IMR-90 (cell line): ENCODE results near the gene CGNL1. TPM values are rescaled to one million over a fixed set of nuclear protein-coding genes. Genes with fewer than 3 reads are reported as not detected.

Experiments used
- ATAC-seq: fragments of 200-7000 bp; cut with Tn5 transposase; 2 replicates; pipeline ENCODE4 v1.9.1; 2020; ENCODE audit warnings: low read depth, mild to moderate bottlenecking, moderate library complexity
- BruUV-seq: library from RNA; stranded (reverse); fragments of 400-500 nt; replicated peaks from 2 replicates; lab custom pipeline; 2021; lab: Mats Ljungman, UMichigan
- CTCF ChIA-PET: fragments of 300-600 bp; formaldehyde crosslinking; extraction: SDS; loops from one replicate; lab custom pipeline; 2021; ENCODE audit warnings: antibody characterized with exemption; lab: Yijun Ruan, JAX
- POLR2A ChIA-PET: fragments of 300-600 bp; sonication (Branson Sonifier 250); formaldehyde crosslinking; loops from one replicate; lab custom pipeline; 2022; ENCODE audit warnings: antibody characterized with exemption; ENCODE audit not compliant: unreplicated experiment; lab: Charles Lee
- DNase-seq: peaks from one replicate; pipeline ENCODE4 v3.0.0; 2013
- H2AFZ ChIP-seq: replicated peaks from 2 replicates; pipeline ENCODE3; 2013; ENCODE audit warnings: low read length, mild to moderate bottlenecking; ENCODE audit not compliant: poor library complexity
- H2AK5ac ChIP-seq: 2 replicates; pipeline ENCODE4 v1.6.1; 2013; ENCODE audit warnings: low read depth, low read length, inconsistent platforms
- H2AK9ac ChIP-seq: replicated peaks from 2 replicates; pipeline ENCODE3; 2013; ENCODE audit warnings: mild to moderate bottlenecking, low read depth, low read length, moderate library complexity; ENCODE audit not compliant: poor library complexity
- H2BK120ac ChIP-seq: 2 replicates; pipeline ENCODE4 v1.6.1; 2013; ENCODE audit warnings: low read depth, low read length, inconsistent platforms
- H2BK15ac ChIP-seq: 3 replicates; pipeline ENCODE4 v1.6.1; 2013; ENCODE audit warnings: low read depth, low read length, inconsistent platforms
- H2BK20ac ChIP-seq: 2 replicates; pipeline ENCODE4 v1.6.1; 2013; ENCODE audit warnings: low read depth, mild to moderate bottlenecking, inconsistent platforms, low read length, moderate library complexity
- H2BK5ac ChIP-seq: 2 replicates; pipeline ENCODE4 v1.6.1; 2013; ENCODE audit warnings: mild to moderate bottlenecking, low read depth, low read length, inconsistent platforms; ENCODE audit not compliant: poor library complexity, severe bottlenecking
- H3K14ac ChIP-seq: replicated peaks from 2 replicates; pipeline ENCODE4 v1.6.1; 2013; ENCODE audit warnings: low read depth, low read length, inconsistent platforms
- H3K18ac ChIP-seq: 2 replicates; pipeline ENCODE4 v1.6.1; 2013; ENCODE audit warnings: low read depth, low read length, control low read depth
- H3K23ac ChIP-seq: 2 replicates; pipeline ENCODE4 v1.6.1; 2013; ENCODE audit warnings: low read depth, low read length, inconsistent platforms
- H3K27ac ChIP-seq: 2 replicates; pipeline ENCODE4 v1.5.1; 2013; ENCODE audit warnings: mild to moderate bottlenecking, control low read depth, low read length; ENCODE audit not compliant: insufficient read depth
- H3K27me3 ChIP-seq: 2 replicates; pipeline ENCODE4 v1.6.1; 2013; ENCODE audit warnings: low read length; ENCODE audit not compliant: control insufficient read depth, insufficient read depth
- H3K36me3 ChIP-seq: 2 replicates; pipeline ENCODE4 v1.6.1; 2013; ENCODE audit warnings: low read length, mixed read lengths; ENCODE audit not compliant: control insufficient read depth, insufficient read depth
- H3K4ac ChIP-seq: 2 replicates; pipeline ENCODE4 v1.6.1; 2013; ENCODE audit warnings: low read depth, low read length, inconsistent platforms
- H3K4me1 ChIP-seq: 2 replicates; pipeline ENCODE4 v1.6.1; 2013; ENCODE audit warnings: low read length, mixed read lengths; ENCODE audit not compliant: control insufficient read depth, insufficient read depth
- H3K4me2 ChIP-seq: 2 replicates; pipeline ENCODE4 v1.6.1; 2013; ENCODE audit warnings: low read depth, mild to moderate bottlenecking, control low read depth, low read length, moderate library complexity
- H3K4me3 ChIP-seq: 2 replicates; pipeline ENCODE4 v1.5.1; 2013; ENCODE audit warnings: low read depth, mild to moderate bottlenecking, control low read depth, low read length, moderate library complexity; ENCODE audit not compliant: insufficient read depth
- H3K56ac ChIP-seq: 2 replicates; pipeline ENCODE4 v1.6.1; 2013; ENCODE audit warnings: low read length, inconsistent platforms; ENCODE audit not compliant: insufficient read depth; ENCODE audit errors: extremely low read depth
- H3K79me1 ChIP-seq, 2 experiments: 2 replicates each; pipeline ENCODE4 v1.6.1; 2013; ENCODE audit warnings: low read length in 2 of 2, inconsistent platforms in 1 of 2, low read depth in 1 of 2
- H3K9ac ChIP-seq: 2 replicates; pipeline ENCODE4 v1.6.1; 2013; ENCODE audit warnings: low read depth, low read length, control low read depth
- H3K9me1 ChIP-seq: 2 replicates; pipeline ENCODE4 v1.6.1; 2013; ENCODE audit warnings: low read length, inconsistent platforms; ENCODE audit not compliant: insufficient read depth
- H3K9me3 ChIP-seq: 2 replicates; pipeline ENCODE4 v1.6.1; 2013; ENCODE audit warnings: low read length; ENCODE audit not compliant: control insufficient read depth, insufficient read depth
- H4K20me1 ChIP-seq: 2 replicates; pipeline ENCODE4 v1.6.1; 2013; ENCODE audit warnings: low read length, inconsistent platforms; ENCODE audit not compliant: insufficient read depth
- H4K5ac ChIP-seq: 2 replicates; pipeline ENCODE4 v1.6.1; 2013; ENCODE audit warnings: mild to moderate bottlenecking, low read depth, low read length, control low read depth
- H4K8ac ChIP-seq, 2 experiments: 2 replicates each; pipeline ENCODE4 v1.6.1; 2013; ENCODE audit warnings: low read depth in 2 of 2, low read length in 2 of 2, control low read depth in 1 of 2, inconsistent platforms in 1 of 2
- H4K91ac ChIP-seq: 2 replicates; pipeline ENCODE4 v1.6.1; 2013; ENCODE audit warnings: low read depth, low read length, inconsistent platforms; ENCODE audit not compliant: insufficient read depth
- BHLHE40 ChIP-seq: fragments of 150-350 bp; IDR thresholded peaks from 2 replicates; pipeline ENCODE4 v1.6.1; 2016; ENCODE audit warnings: mild to moderate bottlenecking, low read depth, low read length
- CEBPB ChIP-seq: IDR thresholded peaks from 2 replicates; pipeline ENCODE4 v1.6.1; 2012; ENCODE audit warnings: low read depth, low read length, improper control_type of control experiment
- CHD1 ChIP-seq: IDR thresholded peaks from 2 replicates; pipeline ENCODE4 v1.6.1; 2012; ENCODE audit warnings: low read depth, low read length, improper control_type of control experiment
- FOS ChIP-seq: fragments of 150-350 bp; IDR thresholded peaks from 2 replicates; pipeline ENCODE4 v1.6.1; 2016; ENCODE audit warnings: low read depth, low read length
- MAFK ChIP-seq: IDR thresholded peaks from 2 replicates; pipeline ENCODE4 v1.6.1; 2012; ENCODE audit warnings: low read depth, low read length, improper control_type of control experiment
- MAZ ChIP-seq: IDR thresholded peaks from 2 replicates; pipeline ENCODE4 v1.6.1; 2012; ENCODE audit warnings: low read depth, mild to moderate bottlenecking, low read length, improper control_type of control experiment, moderate library complexity, borderline replicate concordance
- MXI1 ChIP-seq: IDR thresholded peaks from 2 replicates; pipeline ENCODE4 v1.6.1; 2012; ENCODE audit warnings: low read depth, mild to moderate bottlenecking, low read length, moderate library complexity, borderline replicate concordance
- NFE2L2 ChIP-seq: fragments of 150-350 bp; IDR thresholded peaks from 2 replicates; pipeline ENCODE4 v1.6.1; 2016; ENCODE audit warnings: low read depth, mild to moderate bottlenecking, low read length
- POLR2A ChIP-seq: IDR thresholded peaks from 2 replicates; pipeline ENCODE4 v1.6.1; 2012; ENCODE audit warnings: mild to moderate bottlenecking, low read depth, low read length
- RAD21 ChIP-seq: IDR thresholded peaks from 2 replicates; pipeline ENCODE4 v1.6.1; 2012; ENCODE audit warnings: low read length, improper control_type of control experiment
- RCOR1 ChIP-seq: IDR thresholded peaks from 2 replicates; pipeline ENCODE4 v1.6.1; 2012; ENCODE audit warnings: mild to moderate bottlenecking, low read length, improper control_type of control experiment; ENCODE audit not compliant: insufficient replicate concordance
- RFX5 ChIP-seq: IDR thresholded peaks from 2 replicates; pipeline ENCODE4 v1.8.0; 2012; ENCODE audit warnings: low read depth, mild to moderate bottlenecking, low read length, moderate library complexity
- SMC3 ChIP-seq: fragments of 150-350 bp; IDR thresholded peaks from 2 replicates; pipeline ENCODE4 v1.6.1; 2016; ENCODE audit warnings: low read depth, mild to moderate bottlenecking, antibody characterized with exemption, low read length, moderate library complexity
- WGBS, 2 experiments: methylation state at CpG; one replicate each; pipeline versions ENCODE4 v1.1.5 to v1.1.7; 2013; ENCODE audit warnings: missing lambda C conversion rate in 2 of 2; ENCODE audit not compliant: insufficient read length in 1 of 2; ENCODE audit errors: extremely low coverage in 2 of 2; 5-methylcytosine and 5-hydroxymethylcytosine counted together
- dilution Hi-C: fragments of 300-500 bp; cut with HindIII; formaldehyde crosslinking; loops from one replicate; pipeline ENCODE4 v1.14.3; 2018; ENCODE audit warnings: low sequenced_read_pairs; ENCODE audit not compliant: unreplicated experiment
- in situ Hi-C: fragments of 300-500 bp; cut with MboI; formaldehyde crosslinking; loops from 3 replicates; pipeline ENCODE4 v1.14.3; 2019; ENCODE audit warnings: low sequenced_read_pairs, inconsistent platforms, mixed read lengths
- intact Hi-C: fragments of 100-400 bp; cut with micrococcal nuclease; formaldehyde crosslinking; loops from 2 replicates; pipeline ENCODE4 v1.10.0; 2022
- polyA plus RNA-seq, 3 experiments: library from polyadenylated mRNA; depleted of rRNA; stranded (reverse); fragments of >200 nt; gene quantifications; 2 replicates each; pipeline ENCODE4 v1.2.3, GENCODE V29; 2012; ENCODE audit warnings: low replicate concordance in 1 of 3
- total RNA-seq: library from RNA; depleted of rRNA; stranded (reverse); fragments of >200 nt; gene quantifications from 2 replicates; pipeline ENCODE4 v1.2.3, GENCODE V29; 2012
- TF ChIP-seq, protein P1 (sequence below): fragments of 150-350 bp; IDR thresholded peaks from 2 replicates; pipeline ENCODE4 v1.6.1; 2017; ENCODE audit warnings: mild to moderate bottlenecking, antibody characterized with exemption, low read length, low read depth
- TF ChIP-seq, protein P2 (sequence below): fragments of 150-350 bp; IDR thresholded peaks from 2 replicates; pipeline ENCODE4 v1.6.1; 2016; ENCODE audit warnings: low read depth, mild to moderate bottlenecking, low read length, moderate library complexity, borderline replicate concordance
- TF ChIP-seq, protein P3 (sequence below): conservative IDR thresholded peaks from 2 replicates; pipeline ENCODE4 v1.5.1; 2012; ENCODE audit warnings: mild to moderate bottlenecking, low read depth, low read length, improper control_type of control experiment

Gene CGNL1
- total and polyA plus RNA-seq, 2 of the 4 experiments (the other 2 are of a cell fraction), result 0.07 to 0.18 TPM

DNA sequence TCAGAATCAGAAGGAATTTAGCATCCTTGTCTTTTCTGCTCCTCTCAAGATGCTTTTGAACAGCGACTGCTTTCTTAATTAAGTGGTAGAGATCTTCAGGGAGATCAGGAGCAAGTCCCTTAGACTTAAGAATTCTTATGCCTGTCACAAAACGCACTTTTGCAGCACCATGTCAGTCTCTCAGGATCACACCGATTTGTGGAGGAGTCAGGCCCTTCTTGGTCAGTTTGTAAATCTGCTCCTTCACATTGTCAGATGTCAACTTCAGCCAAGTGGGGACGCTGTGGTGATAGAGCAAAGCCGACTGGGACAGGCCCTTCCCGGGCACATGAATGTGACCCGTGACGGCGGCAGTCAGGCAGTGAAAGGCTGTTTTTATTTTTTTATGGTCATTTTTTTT is 179.7 kb downstream of the CGNL1 start:
- H2BK15ac ChIP-seq, result no peak overlapping the region
- H2BK120ac ChIP-seq, result no peak overlapping the region
- peaks cover 7% of the 10 kb centered on the region for H3K4me1 ChIP-seq
- peaks cover 5% of the 10 kb centered on the region; the same call in 1 of the 2 replicates for H3K27me3 ChIP-seq
- H3K4me2 ChIP-seq, result no peak overlapping the region
- intact Hi-C loops, result loop anchor here (5.0 kb wide), 1 partner anchor 151 kb away; the partner anchor contains the start of gene POLR2M
- in situ Hi-C loops, result no loop called here
- ATAC-seq (no peak), DNase-seq (no peak)
- H2BK5ac ChIP-seq, result no peak overlapping the region
- dilution Hi-C loops, result no loop called here
- H2AK5ac ChIP-seq, result no peak overlapping the region
- BruUV-seq, result no TSS peak
- TF ChIP-seq RCOR1 (no peak), MAFK (no peak), SMC3 (no peak), MAZ (no peak), RFX5 (no peak), CEBPB (no peak), BHLHE40 (no peak), RAD21 (no peak), MXI1 (no peak), NFE2L2 (no peak), FOS (no peak), POLR2A (no peak), CHD1 (no peak)
- TF ChIP-seq, protein P1, sequence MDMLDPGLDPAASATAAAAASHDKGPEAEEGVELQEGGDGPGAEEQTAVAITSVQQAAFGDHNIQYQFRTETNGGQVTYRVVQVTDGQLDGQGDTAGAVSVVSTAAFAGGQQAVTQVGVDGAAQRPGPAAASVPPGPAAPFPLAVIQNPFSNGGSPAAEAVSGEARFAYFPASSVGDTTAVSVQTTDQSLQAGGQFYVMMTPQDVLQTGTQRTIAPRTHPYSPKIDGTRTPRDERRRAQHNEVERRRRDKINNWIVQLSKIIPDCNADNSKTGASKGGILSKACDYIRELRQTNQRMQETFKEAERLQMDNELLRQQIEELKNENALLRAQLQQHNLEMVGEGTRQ, result no peak
- TF ChIP-seq, protein P2, sequence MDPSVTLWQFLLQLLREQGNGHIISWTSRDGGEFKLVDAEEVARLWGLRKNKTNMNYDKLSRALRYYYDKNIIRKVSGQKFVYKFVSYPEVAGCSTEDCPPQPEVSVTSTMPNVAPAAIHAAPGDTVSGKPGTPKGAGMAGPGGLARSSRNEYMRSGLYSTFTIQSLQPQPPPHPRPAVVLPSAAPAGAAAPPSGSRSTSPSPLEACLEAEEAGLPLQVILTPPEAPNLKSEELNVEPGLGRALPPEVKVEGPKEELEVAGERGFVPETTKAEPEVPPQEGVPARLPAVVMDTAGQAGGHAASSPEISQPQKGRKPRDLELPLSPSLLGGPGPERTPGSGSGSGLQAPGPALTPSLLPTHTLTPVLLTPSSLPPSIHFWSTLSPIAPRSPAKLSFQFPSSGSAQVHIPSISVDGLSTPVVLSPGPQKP, result no peak
- TF ChIP-seq, protein P3, sequence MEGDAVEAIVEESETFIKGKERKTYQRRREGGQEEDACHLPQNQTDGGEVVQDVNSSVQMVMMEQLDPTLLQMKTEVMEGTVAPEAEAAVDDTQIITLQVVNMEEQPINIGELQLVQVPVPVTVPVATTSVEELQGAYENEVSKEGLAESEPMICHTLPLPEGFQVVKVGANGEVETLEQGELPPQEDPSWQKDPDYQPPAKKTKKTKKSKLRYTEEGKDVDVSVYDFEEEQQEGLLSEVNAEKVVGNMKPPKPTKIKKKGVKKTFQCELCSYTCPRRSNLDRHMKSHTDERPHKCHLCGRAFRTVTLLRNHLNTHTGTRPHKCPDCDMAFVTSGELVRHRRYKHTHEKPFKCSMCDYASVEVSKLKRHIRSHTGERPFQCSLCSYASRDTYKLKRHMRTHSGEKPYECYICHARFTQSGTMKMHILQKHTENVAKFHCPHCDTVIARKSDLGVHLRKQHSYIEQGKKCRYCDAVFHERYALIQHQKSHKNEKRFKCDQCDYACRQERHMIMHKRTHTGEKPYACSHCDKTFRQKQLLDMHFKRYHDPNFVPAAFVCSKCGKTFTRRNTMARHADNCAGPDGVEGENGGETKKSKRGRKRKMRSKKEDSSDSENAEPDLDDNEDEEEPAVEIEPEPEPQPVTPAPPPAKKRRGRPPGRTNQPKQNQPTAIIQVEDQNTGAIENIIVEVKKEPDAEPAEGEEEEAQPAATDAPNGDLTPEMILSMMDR, result no peak
- H4K5ac ChIP-seq, result no peak overlapping the region
- H3K9me3 ChIP-seq, result no peaks in the 10 kb centered on the region; the same call in 1 of the 2 replicates
- H3K23ac ChIP-seq, result no peak overlapping the region
- no peak overlapping the region for H3K18ac ChIP-seq
- H4K8ac ChIP-seq, result no peak overlapping the region
- H3K56ac ChIP-seq, result no peak overlapping the region
- no peak overlapping the region for H4K91ac ChIP-seq
- ChIA-PET POLR2A (no interaction called here), CTCF (no interaction called here)
- 0% methylated on average over 1 of the region's 9 CpGs; no CpG with 5 or more reads in 1 of the 2 experiments for WGBS, 2 experiments
- H2AK9ac ChIP-seq, result no peak overlapping the region
- H2BK20ac ChIP-seq, result no peak overlapping the region
- no peak overlapping the region for H2AFZ ChIP-seq
- no peaks in the 10 kb centered on the region for H4K20me1 ChIP-seq
- H3K4ac ChIP-seq, result no peak overlapping the region
- no peaks in the 10 kb centered on the region for H3K79me1 ChIP-seq
- no peak overlapping the region for H3K4me3 ChIP-seq
- peaks cover 14% of the 10 kb centered on the region for H3K9me1 ChIP-seq
- no peaks in the 10 kb centered on the region for H3K36me3 ChIP-seq
- H3K14ac ChIP-seq, result no peak overlapping the region
- H3K27ac ChIP-seq, result no peak overlapping the region
- no peak overlapping the region for H3K9ac ChIP-seq
